HCT116 (cell line): Measurements from ENCODE around the gene CD8B2. TPM values are rescaled to one million over a fixed set of nuclear protein-coding genes. Genes with fewer than 3 reads are reported as not detected.
A peak's percentile ranks its signal among the peaks of the same experiment; 100 is the strongest.
"Not testable (repeated sequence)": the region's sequence is repeated elsewhere in the genome, so short reads cannot be mapped to it uniquely, and the experiment has no call there.

Source experiments
- ATAC-seq: fragments of 200-7000 bp; cut with Tn5 transposase; 2 replicates; pipeline ENCODE4 v1.9.1; 2020; ENCODE audit warnings: mild to moderate bottlenecking, moderate library complexity
- BruUV-seq: library from RNA; stranded (reverse); fragments of 400-500 nt; replicated peaks from 2 replicates; lab custom pipeline; 2021; lab: Mats Ljungman, UMichigan
- CTCF ChIA-PET: fragments of 300-600 bp; sonication (Branson Sonifier 250); formaldehyde crosslinking; loops from one replicate; lab custom pipeline; 2021; ENCODE audit warnings: antibody characterized with exemption; lab: Charles Lee
- POLR2A ChIA-PET: fragments of 300-600, 350-600 bp; sonication (Branson Sonifier 250); formaldehyde crosslinking; loops from one replicate; lab custom pipeline; 2021; ENCODE audit warnings: antibody characterized with exemption; lab: Charles Lee
- RAD21 ChIA-PET, 2 experiments: fragments of 300-600 bp; sonication (Branson Sonifier 250); formaldehyde crosslinking; loops; one replicate each; lab custom pipeline; 2023; ENCODE audit warnings: low total read pairs in 2 of 2; ENCODE audit not compliant: uncharacterized antibody in 2 of 2, unreplicated experiment in 2 of 2, low non-redundant PET in 1 of 2; lab: Charles Lee
- DNase-seq: peaks from one replicate; pipeline ENCODE4 v3.0.0-alpha.2; 2010; ENCODE audit warnings: low read depth, low spot score
- H2AFZ ChIP-seq: fragments of 200-600 bp; shearing (Covaris generic), sonication (generic); 2 replicates; pipeline ENCODE4 v1.6.1; 2017; ENCODE audit warnings: low read depth, mixed run types, mixed read lengths, antibody characterized with exemption, low read length; ENCODE audit not compliant: poor library complexity, severe bottlenecking
- H3K27ac ChIP-seq: 2 replicates; pipeline ENCODE4 v1.5.1; 2012; ENCODE audit warnings: low read depth, low read length
- H3K27me3 ChIP-seq: fragments of 200-600 bp; sonication (generic); 2 replicates; pipeline ENCODE4 v1.6.1; 2016; ENCODE audit warnings: mixed run types, low read length, mixed read lengths; ENCODE audit not compliant: insufficient read depth
- H3K36me3 ChIP-seq, 2 experiments: fragments of 200-500 bp in 1 of 2; fragments of 200-600 bp in 1 of 2; sonication (Bioruptor generic) in 1 of 2; sonication (generic) in 1 of 2; 2 replicates each; pipeline versions ENCODE4 v1.5.1 to v1.6.1; 2014 to 2016; ENCODE audit warnings: low read length in 2 of 2, inconsistent platforms in 1 of 2, mixed read lengths in 1 of 2, mixed run types in 1 of 2; ENCODE audit not compliant: insufficient read depth in 2 of 2, control insufficient read depth in 1 of 2
- H3K4me1 ChIP-seq, 2 experiments: fragments of 200-600 bp in 1 of 2; sonication (generic) in 1 of 2; 2 replicates each; pipeline versions ENCODE4 v1.5.1 to v1.6.1; 2012 to 2017; ENCODE audit warnings: low read length in 2 of 2, inconsistent platforms in 1 of 2, mild to moderate bottlenecking in 1 of 2, mixed read lengths in 1 of 2, mixed run types in 1 of 2, moderate library complexity in 1 of 2; ENCODE audit not compliant: insufficient read depth in 2 of 2, control insufficient read depth in 1 of 2
- H3K4me2 ChIP-seq: fragments of 200-600 bp; sonication (generic); 2 replicates; pipeline ENCODE4 v1.6.1; 2017; ENCODE audit warnings: mixed run types, low read length, mixed read lengths
- H3K4me3 ChIP-seq, 2 experiments: fragments of 200-600 bp in 1 of 2; sonication (generic) in 1 of 2; replicated peaks in 1 of 2; 2 replicates each; pipeline ENCODE4 v1.5.1; 2011 to 2016; ENCODE audit warnings: low read length in 2 of 2, control low read depth in 1 of 2, low read depth in 1 of 2, mild to moderate bottlenecking in 1 of 2, mixed read lengths in 1 of 2, mixed run types in 1 of 2
- H3K79me2 ChIP-seq: fragments of 200-600 bp; sonication (generic); 2 replicates; pipeline ENCODE4 v1.6.1; 2017; ENCODE audit warnings: mild to moderate bottlenecking, mixed run types, low read length, moderate library complexity, mixed read lengths; ENCODE audit not compliant: insufficient read depth
- H3K9ac ChIP-seq: fragments of 200-600 bp; sonication (generic); 2 replicates; pipeline ENCODE4 v1.6.1; 2016; ENCODE audit warnings: low read length, mixed read lengths
- H3K9me2 ChIP-seq: fragments of 200-600 bp; sonication (generic), shearing (Covaris generic); 2 replicates; pipeline ENCODE4 v1.6.1; 2017; ENCODE audit warnings: mixed run types, mild to moderate bottlenecking, moderate library complexity; ENCODE audit not compliant: insufficient read depth
- H3K9me3 ChIP-seq, 2 experiments: fragments of 200-500 bp in 1 of 2; fragments of 200-600 bp in 1 of 2; sonication (Bioruptor generic) in 1 of 2; sonication (generic) in 1 of 2; 2 replicates each; pipeline ENCODE4 v1.6.1; 2014 to 2017; ENCODE audit warnings: low read length in 2 of 2, mixed read lengths in 2 of 2, inconsistent platforms in 1 of 2, low read depth in 1 of 2, mild to moderate bottlenecking in 1 of 2, mixed run types in 1 of 2, moderate library complexity in 1 of 2; ENCODE audit not compliant: control insufficient read depth in 1 of 2, insufficient read depth in 1 of 2
- H4K20me1 ChIP-seq: fragments of 200-600 bp; sonication (generic), shearing (Covaris generic); 2 replicates; pipeline ENCODE4 v1.6.1; 2017; ENCODE audit warnings: mixed run types, mild to moderate bottlenecking, moderate library complexity; ENCODE audit not compliant: insufficient read depth
- FOSL1 ChIP-seq: IDR thresholded peaks from 2 replicates; pipeline ENCODE4 v1.6.1; 2012; ENCODE audit warnings: low read depth
- JUND ChIP-seq: IDR thresholded peaks from 2 replicates; pipeline ENCODE4 v1.6.1; 2012
- intact Hi-C: fragments of 100-400 bp; cut with micrococcal nuclease; formaldehyde crosslinking; loops from 2 replicates; pipeline ENCODE4 v1.10.0; 2022
- total RNA-seq: library from RNA; stranded (reverse); gene quantifications from one replicate; pipeline ENCODE4 v1.2.1, GENCODE V29; 2021; ENCODE audit not compliant: unreplicated experiment

The CD8B2 gene
- total RNA-seq, 1 experiment from 2014 or later = not detected

- H3K9me3 ChIP-seq, H3K9me2 ChIP-seq, H4K20me1 ChIP-seq, H3K27me3 ChIP-seq, RAD21 ChIA-PET, H3K79me2 ChIP-seq, intact Hi-C loops, CTCF ChIA-PET, H2AFZ ChIP-seq, BruUV-seq, POLR2A ChIA-PET, H3K27ac ChIP-seq, H3K36me3 ChIP-seq: not testable (repeated sequence)
- Histone ChIP-seq H3K4me1 (peaks cover 0 to 16% of the 10 kb centered on the region in 2 experiments; a peak in 2 of 4 replicates), H3K9ac (0 out of 2 replicates have a peak overlapping the region, but pooled peaks have one; percentile 33), H3K4me3 (peak overlapping the region in 1 of 2 experiments; percentile 23; a peak in 1 of 4 replicates), H3K4me2 (peak overlapping the region; percentile 58)
- DNase-seq (peak; percentile 52), ATAC-seq (peak; percentile 88)
- TF ChIP-seq JUND = peak; percentile 59; the same call in 1 of the 2 replicates
- TF ChIP-seq FOSL1 = peak; percentile 56
Measured at GRCh38 chr2:106511476-106511901, 24.3 kb downstream of the CD8B2 start.

GRCh38 chr2:106511934-106512333, 24.8 kb downstream of the CD8B2 start:
- Histone ChIP-seq H2AFZ (peak overlapping the region; percentile 61), H3K4me3 (peak overlapping the region in 1 of 2 experiments; percentile 23; a peak in 1 of 4 replicates), H3K4me1 (peaks cover 0 to 16% of the 10 kb centered on the region in 2 experiments; a peak in 2 of 4 replicates), H3K9ac (0 out of 2 replicates have a peak overlapping the region, but pooled peaks have one; percentile 33), H3K4me2 (peak overlapping the region; percentile 58)
- H3K36me3 ChIP-seq, intact Hi-C loops, CTCF ChIA-PET, BruUV-seq, RAD21 ChIA-PET, H3K79me2 ChIP-seq, H3K27ac ChIP-seq, POLR2A ChIA-PET, H3K9me3 ChIP-seq, H4K20me1 ChIP-seq, DNase-seq, H3K9me2 ChIP-seq, H3K27me3 ChIP-seq: not testable (repeated sequence)
- peak; percentile 43 for ATAC-seq

GRCh38 chr2:106513391-106513790, 26.2 kb downstream of the CD8B2 start:
- H3K27me3 ChIP-seq, ATAC-seq, POLR2A ChIA-PET, H3K4me2 ChIP-seq, H2AFZ ChIP-seq, H3K27ac ChIP-seq, H3K9me3 ChIP-seq, H3K79me2 ChIP-seq, H4K20me1 ChIP-seq, H3K9me2 ChIP-seq, H3K9ac ChIP-seq, RAD21 ChIA-PET, H3K36me3 ChIP-seq, BruUV-seq, intact Hi-C loops, DNase-seq, CTCF ChIA-PET, H3K4me3 ChIP-seq: not testable (repeated sequence)
- H3K4me1 ChIP-seq = peaks cover 0 to 16% of the 10 kb centered on the region in 2 experiments; a peak in 2 of 4 replicates
